K562 (cell line): Measurements from ENCODE around the gene RABIF.

ENCODE experiments used
- CBX8 ChIP-seq: fragments of 200-600 bp; sonication (generic); IDR thresholded peaks from 2 replicates; pipeline ENCODE4 v1.6.1; 2012; ENCODE audit warnings: borderline replicate concordance, mixed run types, low read depth, mild to moderate bottlenecking, moderate library complexity, mixed read lengths, low read length, control low read depth, inconsistent platforms; ENCODE audit not compliant: poor library complexity, severe bottlenecking; ENCODE audit errors: extremely low read depth
- GABPA ChIP-seq: fragments of 200-800 bp; sonication (Bioruptor generic); conservative IDR thresholded peaks from 2 replicates; pipeline ENCODE4 v1.6.1; 2016; ENCODE audit warnings: low read depth, missing genetic modification characterization, missing compliant biosample characterization
- MITF ChIP-seq: IDR thresholded peaks from 2 replicates; pipeline ENCODE4 v1.6.1; 2014; ENCODE audit warnings: antibody characterized with exemption
- POLR2A ChIP-seq: fragments of 450-650 bp; conservative IDR thresholded peaks from 2 replicates; pipeline ENCODE4 v1.6.1; 2016
- ZBTB8A ChIP-seq: fragments of 450-650 bp; IDR thresholded peaks from 2 replicates; pipeline ENCODE4 v1.6.1; 2018; ENCODE audit warnings: mild to moderate bottlenecking, moderate library complexity; ENCODE audit not compliant: partially characterized antibody
- ZKSCAN8 ChIP-seq: fragments of 200-800 bp; sonication (Bioruptor generic); IDR thresholded peaks from 2 replicates; pipeline ENCODE4 v1.6.1; 2016; ENCODE audit warnings: missing genetic modification characterization, missing compliant biosample characterization
- ZNF76 ChIP-seq: fragments of 250-450 bp; sonication (Bioruptor Pico); IDR thresholded peaks from 2 replicates; pipeline ENCODE4 v1.4.0; 2020; ENCODE audit warnings: mild to moderate bottlenecking, moderate library complexity, borderline replicate concordance
- TF ChIP-seq, protein P1 (sequence below), 3 experiments: IDR thresholded peaks in 2 of 3; conservative IDR thresholded peaks in 1 of 3; 2 replicates each; pipeline ENCODE4 v1.5.1; 2011 to 2012; ENCODE audit warnings: low read length in 3 of 3, mild to moderate bottlenecking in 3 of 3, control low read depth in 2 of 3, improper control_type of control experiment in 1 of 3, inconsistent platforms in 1 of 3, low read depth in 1 of 3, mixed read lengths in 1 of 3, moderate library complexity in 1 of 3; ENCODE audit not compliant: insufficient read depth in 2 of 3
- TF ChIP-seq, protein P2 (sequence below): fragments of 250-450 bp; sonication (Bioruptor Pico); IDR thresholded peaks from 2 replicates; pipeline ENCODE4 v1.5.0; 2021; ENCODE audit warnings: mild to moderate bottlenecking, borderline replicate concordance

DNA sequence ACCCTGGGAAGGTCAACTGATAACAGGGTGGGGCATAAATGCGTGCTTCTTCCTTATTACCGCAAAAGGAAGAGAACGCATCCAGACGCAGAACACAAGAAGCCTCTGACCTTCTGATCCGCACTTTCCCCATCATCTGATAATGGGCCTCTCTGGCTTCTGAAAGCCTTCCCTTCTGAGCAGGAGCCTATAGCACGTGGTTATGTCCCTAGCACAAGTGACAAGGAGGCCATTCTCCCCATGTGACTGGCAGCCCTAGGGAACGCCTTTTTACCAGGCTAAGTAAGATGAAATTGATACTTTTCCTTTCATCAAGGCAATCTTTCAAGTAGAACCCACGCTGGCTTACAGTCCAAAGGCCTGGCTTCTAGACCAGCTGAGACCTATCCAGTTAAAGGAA, 34.2 kb downstream of the RABIF start:
- TF ChIP-seq CBX8 (no peak), POLR2A (no peak), GABPA (tag) (no peak), MITF (no peak), ZBTB8A (no peak), ZNF76 (CRISPR knock-in tag) (no peak), ZKSCAN8 (no peak)
- TF ChIP-seq, protein P1, sequence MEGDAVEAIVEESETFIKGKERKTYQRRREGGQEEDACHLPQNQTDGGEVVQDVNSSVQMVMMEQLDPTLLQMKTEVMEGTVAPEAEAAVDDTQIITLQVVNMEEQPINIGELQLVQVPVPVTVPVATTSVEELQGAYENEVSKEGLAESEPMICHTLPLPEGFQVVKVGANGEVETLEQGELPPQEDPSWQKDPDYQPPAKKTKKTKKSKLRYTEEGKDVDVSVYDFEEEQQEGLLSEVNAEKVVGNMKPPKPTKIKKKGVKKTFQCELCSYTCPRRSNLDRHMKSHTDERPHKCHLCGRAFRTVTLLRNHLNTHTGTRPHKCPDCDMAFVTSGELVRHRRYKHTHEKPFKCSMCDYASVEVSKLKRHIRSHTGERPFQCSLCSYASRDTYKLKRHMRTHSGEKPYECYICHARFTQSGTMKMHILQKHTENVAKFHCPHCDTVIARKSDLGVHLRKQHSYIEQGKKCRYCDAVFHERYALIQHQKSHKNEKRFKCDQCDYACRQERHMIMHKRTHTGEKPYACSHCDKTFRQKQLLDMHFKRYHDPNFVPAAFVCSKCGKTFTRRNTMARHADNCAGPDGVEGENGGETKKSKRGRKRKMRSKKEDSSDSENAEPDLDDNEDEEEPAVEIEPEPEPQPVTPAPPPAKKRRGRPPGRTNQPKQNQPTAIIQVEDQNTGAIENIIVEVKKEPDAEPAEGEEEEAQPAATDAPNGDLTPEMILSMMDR (IDR thresholded peaks at IDR 0.05 in 2 of 3, conservative IDR thresholded peaks at IDR 0.05 in 1 of 3; ENCODE audit: insufficient read depth in 2 of 3, low read depth in 1 of 3, low read length in 3 of 3), result no peak
- TF ChIP-seq, protein P2, sequence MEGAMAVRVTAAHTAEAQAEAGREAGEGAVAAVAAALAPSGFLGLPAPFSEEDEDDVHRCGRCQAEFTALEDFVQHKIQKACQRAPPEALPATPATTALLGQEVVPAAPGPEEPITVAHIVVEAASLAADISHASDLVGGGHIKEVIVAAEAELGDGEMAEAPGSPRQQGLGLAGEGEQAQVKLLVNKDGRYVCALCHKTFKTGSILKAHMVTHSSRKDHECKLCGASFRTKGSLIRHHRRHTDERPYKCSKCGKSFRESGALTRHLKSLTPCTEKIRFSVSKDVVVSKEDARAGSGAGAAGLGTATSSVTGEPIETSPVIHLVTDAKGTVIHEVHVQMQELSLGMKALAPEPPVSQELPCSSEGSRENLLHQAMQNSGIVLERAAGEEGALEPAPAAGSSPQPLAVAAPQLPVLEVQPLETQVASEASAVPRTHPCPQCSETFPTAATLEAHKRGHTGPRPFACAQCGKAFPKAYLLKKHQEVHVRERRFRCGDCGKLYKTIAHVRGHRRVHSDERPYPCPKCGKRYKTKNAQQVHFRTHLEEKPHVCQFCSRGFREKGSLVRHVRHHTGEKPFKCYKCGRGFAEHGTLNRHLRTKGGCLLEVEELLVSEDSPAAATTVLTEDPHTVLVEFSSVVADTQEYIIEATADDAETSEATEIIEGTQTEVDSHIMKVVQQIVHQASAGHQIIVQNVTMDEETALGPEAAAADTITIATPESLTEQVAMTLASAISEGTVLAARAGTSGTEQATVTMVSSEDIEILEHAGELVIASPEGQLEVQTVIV (CRISPR knock-in tag), result no peak
